Uterus (tissue), 2 donors: ENCODE data around the gene NIPAL1.

Experiments
- POLR2A ChIP-seq, 2 donors: fragments of 450-650 bp; IDR thresholded peaks; one replicate each; pipeline ENCODE4 v1.6.1; 2016; ENCODE audit warnings: antibody characterized with exemption in 2 of 2, mild to moderate bottlenecking in 1 of 2, moderate library complexity in 1 of 2
- TF ChIP-seq, protein P1 (sequence below), 4 experiments: fragments of 200-600 bp in 2 of 4; fragments of 450-650 bp in 2 of 4; sonication (generic) in 2 of 4; IDR thresholded peaks; one replicate each; pipeline ENCODE4 v1.5.1; 2016 to 2019; ENCODE audit warnings: antibody characterized with exemption in 4 of 4, mild to moderate bottlenecking in 2 of 4, moderate library complexity in 1 of 4

- TF ChIP-seq, protein P1, sequence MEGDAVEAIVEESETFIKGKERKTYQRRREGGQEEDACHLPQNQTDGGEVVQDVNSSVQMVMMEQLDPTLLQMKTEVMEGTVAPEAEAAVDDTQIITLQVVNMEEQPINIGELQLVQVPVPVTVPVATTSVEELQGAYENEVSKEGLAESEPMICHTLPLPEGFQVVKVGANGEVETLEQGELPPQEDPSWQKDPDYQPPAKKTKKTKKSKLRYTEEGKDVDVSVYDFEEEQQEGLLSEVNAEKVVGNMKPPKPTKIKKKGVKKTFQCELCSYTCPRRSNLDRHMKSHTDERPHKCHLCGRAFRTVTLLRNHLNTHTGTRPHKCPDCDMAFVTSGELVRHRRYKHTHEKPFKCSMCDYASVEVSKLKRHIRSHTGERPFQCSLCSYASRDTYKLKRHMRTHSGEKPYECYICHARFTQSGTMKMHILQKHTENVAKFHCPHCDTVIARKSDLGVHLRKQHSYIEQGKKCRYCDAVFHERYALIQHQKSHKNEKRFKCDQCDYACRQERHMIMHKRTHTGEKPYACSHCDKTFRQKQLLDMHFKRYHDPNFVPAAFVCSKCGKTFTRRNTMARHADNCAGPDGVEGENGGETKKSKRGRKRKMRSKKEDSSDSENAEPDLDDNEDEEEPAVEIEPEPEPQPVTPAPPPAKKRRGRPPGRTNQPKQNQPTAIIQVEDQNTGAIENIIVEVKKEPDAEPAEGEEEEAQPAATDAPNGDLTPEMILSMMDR (IDR thresholded peaks at IDR 0.05): no peak
- TF ChIP-seq POLR2A (IDR thresholded peaks at IDR 0.05): no peak
Observed at GRCh38 chr4:48049483-48049882, 32.9 kb downstream of the NIPAL1 start.
